Esophagus (tissue), 2 donors: ENCODE results near the gene PDGFC. TPM values are rescaled to one million over a fixed set of nuclear protein-coding genes. Genes with fewer than 3 reads are reported as not detected.

Experiments used
- H3K27ac ChIP-seq, 2 donors: one replicate each; pipeline ENCODE4 v1.5.1; 2013; ENCODE audit warnings: low read depth in 2 of 2, mild to moderate bottlenecking in 2 of 2, inconsistent platforms in 1 of 2, low read length in 1 of 2, moderate library complexity in 1 of 2
- H3K27me3 ChIP-seq, 2 donors: one replicate each; pipeline ENCODE4 v1.6.1; 2013; ENCODE audit warnings: low read length in 2 of 2, control low read depth in 1 of 2, mild to moderate bottlenecking in 1 of 2; ENCODE audit not compliant: insufficient read depth in 2 of 2, control insufficient read depth in 1 of 2
- H3K36me3 ChIP-seq, 2 donors: one replicate each; pipeline ENCODE4 v1.6.1; 2013; ENCODE audit warnings: low read length in 1 of 2; ENCODE audit not compliant: control insufficient read depth in 2 of 2, insufficient read depth in 2 of 2
- H3K4me1 ChIP-seq, 2 donors: one replicate each; pipeline ENCODE4 v1.6.1; 2013; ENCODE audit warnings: low read length in 1 of 2; ENCODE audit not compliant: control insufficient read depth in 2 of 2, insufficient read depth in 2 of 2
- H3K4me3 ChIP-seq, 2 donors: one replicate each; pipeline ENCODE4 v1.5.1; 2013; ENCODE audit warnings: low read length in 2 of 2, mild to moderate bottlenecking in 2 of 2, low read depth in 1 of 2, moderate library complexity in 1 of 2
- H3K9me3 ChIP-seq, 2 donors: one replicate each; pipeline ENCODE4 v1.6.1; 2013; ENCODE audit warnings: mild to moderate bottlenecking in 2 of 2, low read depth in 1 of 2, low read length in 1 of 2, moderate library complexity in 1 of 2; ENCODE audit not compliant: control insufficient read depth in 2 of 2, insufficient read depth in 1 of 2
- WGBS, 2 donors: extraction: QIAGEN DNeasy Blood & Tissue Kit; methylation state at CpG; one replicate each; pipeline ENCODE4 v1.1.7; 2013; 5-methylcytosine and 5-hydroxymethylcytosine counted together
- polyA plus RNA-seq, 2 donors: library from polyadenylated mRNA; stranded (reverse); fragments of 200-250 nt; gene quantifications; one replicate each; pipeline ENCODE4 v1.2.3, GENCODE V29; 2013
- donor health status: healthy with polysubstance abuse.
- donor health status: Bipolar disorder and iron deficiency.

Gene PDGFC
- polyA plus RNA-seq, 2 donors = 0.98 to 2.4 TPM

DNA sequence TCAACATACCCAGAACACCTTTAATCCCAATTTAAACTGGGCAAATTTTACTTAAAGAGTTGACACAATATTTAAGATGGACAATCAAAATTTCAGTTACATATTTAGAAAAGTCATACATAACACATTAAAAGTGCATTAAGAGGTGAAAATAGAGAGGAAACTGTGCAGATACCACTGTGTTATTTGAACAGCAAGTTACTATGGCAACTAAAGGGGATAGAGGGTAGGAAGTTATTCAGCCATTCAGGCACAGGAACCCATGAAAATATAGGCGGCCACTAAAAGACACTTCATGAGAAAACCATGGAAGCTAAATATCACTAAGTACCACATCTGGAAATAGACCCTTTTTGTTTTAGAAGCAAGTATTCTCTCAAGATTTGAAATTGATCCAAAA, 75.1 kb downstream of the PDGFC start:
- H3K4me1 ChIP-seq = no peaks in the 10 kb centered on the region
- no peak overlapping the region for H3K4me3 ChIP-seq
- H3K36me3 ChIP-seq = no peaks in the 10 kb centered on the region
- no peaks in the 10 kb centered on the region for H3K27me3 ChIP-seq
- 59 to 65% methylated on average over 1 of the region's 1 CpG for WGBS, 2 donors
- H3K27ac ChIP-seq = no peak overlapping the region
- H3K9me3 ChIP-seq = no peaks in the 10 kb centered on the region

- WGBS, 2 donors = 91 to 93% methylated on average over 1 of the region's 1 CpG
Measured at GRCh38 chr4:156894234-156894633, 77.4 kb downstream of the PDGFC start.

GRCh38 chr4:156892805-156893204, 78.8 kb downstream of the PDGFC start:
- no peaks in the 10 kb centered on the region for H3K4me1 ChIP-seq
- H3K36me3 ChIP-seq = no peaks in the 10 kb centered on the region
- no peaks in the 10 kb centered on the region for H3K27me3 ChIP-seq
- 73 to 83% methylated on average over 2 of the region's 2 CpGs for WGBS, 2 donors
- no peak overlapping the region for H3K27ac ChIP-seq
- H3K4me3 ChIP-seq = no peak overlapping the region
- H3K9me3 ChIP-seq = no peaks in the 10 kb centered on the region

More at GRCh38 chr4:156894234-156894633, 77.4 kb downstream of the PDGFC start:
- H3K9me3 ChIP-seq = no peaks in the 10 kb centered on the region
- no peaks in the 10 kb centered on the region for H3K36me3 ChIP-seq
- no peak overlapping the region for H3K27ac ChIP-seq
- H3K4me1 ChIP-seq = no peaks in the 10 kb centered on the region
- no peaks in the 10 kb centered on the region for H3K27me3 ChIP-seq
- no peak overlapping the region for H3K4me3 ChIP-seq

DNA sequence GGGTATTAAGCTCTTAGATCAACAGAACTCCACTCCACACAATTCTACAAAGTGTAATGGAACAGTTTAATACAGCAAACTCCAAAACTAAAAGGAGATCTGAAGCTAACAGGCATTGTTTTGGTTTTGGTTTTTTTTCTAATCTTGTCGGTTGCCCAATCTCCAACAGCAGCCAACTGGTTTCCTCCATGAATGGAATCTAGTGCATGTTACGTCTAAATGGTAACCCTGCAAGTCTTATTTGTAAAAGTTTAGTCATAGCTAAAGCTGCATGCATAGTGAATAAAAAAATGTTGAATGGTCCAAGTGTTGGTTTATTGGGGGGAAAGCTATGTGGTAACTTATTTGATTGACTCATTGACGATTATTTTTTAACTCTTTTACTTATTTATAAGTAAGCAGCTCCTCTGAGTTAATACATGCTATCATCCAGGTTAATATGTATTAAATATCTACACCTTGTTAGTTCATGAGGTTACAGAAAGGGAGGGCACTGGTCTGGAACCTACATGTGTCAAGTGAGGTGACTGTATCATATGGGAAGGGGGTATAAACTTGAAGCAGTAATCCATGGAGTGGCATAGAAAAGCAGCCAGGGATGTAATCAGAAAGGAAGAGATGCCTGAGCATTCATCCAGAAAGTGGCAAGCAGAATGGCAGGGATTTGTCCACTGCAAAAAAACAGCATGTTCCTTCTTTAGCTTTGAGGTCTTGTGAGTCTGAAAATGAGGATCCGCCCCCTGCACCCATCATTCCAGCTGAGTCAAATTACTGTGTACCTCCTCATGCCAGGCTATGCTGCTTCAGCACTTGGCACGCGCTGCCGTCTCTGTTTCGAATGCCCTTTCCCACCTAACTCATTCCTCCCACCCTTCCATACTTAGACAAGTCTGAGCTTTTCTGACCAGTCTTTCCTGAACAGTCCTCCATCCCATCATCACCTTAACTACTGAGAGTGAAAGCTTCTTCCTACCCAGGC, 81.7 kb downstream of the PDGFC start:
- no peaks in the 10 kb centered on the region for H3K27me3 ChIP-seq
- H3K4me1 ChIP-seq = no peaks in the 10 kb centered on the region
- no peak overlapping the region for H3K4me3 ChIP-seq
- H3K36me3 ChIP-seq = no peaks in the 10 kb centered on the region
- no peak overlapping the region for H3K27ac ChIP-seq
- no peaks in the 10 kb centered on the region for H3K9me3 ChIP-seq
- WGBS, 2 donors = 77 to 84% methylated on average over 8 of the region's 8 CpGs

DNA sequence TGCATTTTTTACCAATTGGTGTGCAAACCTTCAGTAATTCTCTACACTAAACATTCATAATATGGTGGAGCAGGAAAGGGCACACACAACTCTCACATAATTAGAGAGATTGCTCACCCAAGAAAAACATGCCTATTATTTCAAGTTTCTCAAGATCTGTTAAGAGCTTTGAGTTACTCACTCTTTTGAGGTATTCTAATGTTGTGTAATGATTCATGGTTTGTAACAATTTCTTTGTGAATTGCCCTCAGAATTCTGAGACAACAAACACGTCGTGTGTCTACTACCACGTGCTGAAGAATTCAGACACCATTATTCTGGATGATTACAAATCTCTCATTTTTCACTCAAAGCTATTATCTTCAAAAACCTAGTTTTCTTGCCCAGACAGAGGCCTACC, 82.8 kb downstream of the PDGFC start:
- Histone ChIP-seq H3K4me1 (no peaks in the 10 kb centered on the region), H3K4me3 (no peak overlapping the region), H3K36me3 (no peaks in the 10 kb centered on the region), H3K27me3 (no peaks in the 10 kb centered on the region), H3K27ac (no peak overlapping the region), H3K9me3 (no peaks in the 10 kb centered on the region)
- 52 to 70% methylated on average over 3 of the region's 3 CpGs for WGBS, 2 donors

- no peak overlapping the region for H3K27ac ChIP-seq
- H3K9me3 ChIP-seq = no peaks in the 10 kb centered on the region
- no peaks in the 10 kb centered on the region for H3K36me3 ChIP-seq
- no peaks in the 10 kb centered on the region for H3K27me3 ChIP-seq
- whole genome bisulfite sequencing, 2 donors = 84% methylated on average over 2 of the region's 2 CpGs
- no peaks in the 10 kb centered on the region for H3K4me1 ChIP-seq
- H3K4me3 ChIP-seq = no peak overlapping the region
Measured at GRCh38 chr4:156886481-156886880, 85.1 kb downstream of the PDGFC start.

DNA sequence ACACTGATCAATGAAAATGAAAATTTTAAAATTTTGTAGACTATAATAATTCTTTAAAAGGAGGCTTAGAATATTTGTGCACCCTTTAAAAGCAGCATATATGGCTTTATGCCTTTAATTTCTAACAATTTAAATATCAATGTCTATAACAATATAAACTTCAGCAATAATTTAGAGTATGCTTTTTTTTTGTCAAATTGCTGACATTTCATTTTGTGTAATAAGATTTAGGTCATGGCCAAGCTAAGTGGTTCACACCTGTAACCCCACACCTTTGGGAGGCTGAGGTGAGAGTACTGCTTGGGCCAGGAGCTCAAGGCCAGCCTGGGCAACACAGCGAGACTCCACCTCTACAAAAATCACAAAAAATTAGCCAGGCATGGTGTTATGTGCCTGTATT, 86.2 kb downstream of the PDGFC start:
- no peak overlapping the region for H3K27ac ChIP-seq
- 88 to 98% methylated on average over 1 of the region's 1 CpG for WGBS, 2 donors
- H3K4me3 ChIP-seq = no peak overlapping the region
- no peaks in the 10 kb centered on the region for H3K36me3 ChIP-seq
- H3K4me1 ChIP-seq = no peaks in the 10 kb centered on the region
- H3K9me3 ChIP-seq = no peaks in the 10 kb centered on the region
- no peaks in the 10 kb centered on the region for H3K27me3 ChIP-seq

- H3K4me1 ChIP-seq = no peaks in the 10 kb centered on the region
- no peak overlapping the region for H3K4me3 ChIP-seq
- no peaks in the 10 kb centered on the region for H3K9me3 ChIP-seq
- no peaks in the 10 kb centered on the region for H3K27me3 ChIP-seq
- 66 to 69% methylated on average over 3 of the region's 3 CpGs for WGBS, 2 donors
- no peaks in the 10 kb centered on the region for H3K36me3 ChIP-seq
- H3K27ac ChIP-seq = no peak overlapping the region
Measured at GRCh38 chr4:156884183-156884582, 87.4 kb downstream of the PDGFC start.

GRCh38 chr4:156875704-156876103, 95.9 kb downstream of the PDGFC start:
- H3K27ac ChIP-seq = no peak overlapping the region
- H3K27me3 ChIP-seq = no peaks in the 10 kb centered on the region
- no peaks in the 10 kb centered on the region for H3K4me1 ChIP-seq
- no peak overlapping the region for H3K4me3 ChIP-seq
- H3K36me3 ChIP-seq = no peaks in the 10 kb centered on the region
- H3K9me3 ChIP-seq = no peaks in the 10 kb centered on the region
- 88 to 92% methylated on average over 3 of the region's 3 CpGs for WGBS, 2 donors

GRCh38 chr4:156875055-156875454, 96.5 kb downstream of the PDGFC start:
- WGBS, 2 donors = 94 to 98% methylated on average over 1 of the region's 1 CpG
- H3K36me3 ChIP-seq = no peaks in the 10 kb centered on the region
- H3K27ac ChIP-seq = no peak overlapping the region
- H3K9me3 ChIP-seq = no peaks in the 10 kb centered on the region
- no peaks in the 10 kb centered on the region for H3K27me3 ChIP-seq
- H3K4me1 ChIP-seq = no peaks in the 10 kb centered on the region
- no peak overlapping the region for H3K4me3 ChIP-seq
